Body of pancreas (tissue), 4 donors: ENCODE data around the gene CYP21A2.
"Not testable (repeated sequence)": the region's sequence is repeated elsewhere in the genome, so short reads cannot be mapped to it uniquely, and the experiment has no call there.

Source experiments
- POLR2A ChIP-seq, 3 donors: fragments of 450-650 bp; IDR thresholded peaks; one replicate each; pipeline ENCODE4 v1.6.1; 2016; ENCODE audit warnings: antibody characterized with exemption in 3 of 3, mild to moderate bottlenecking in 2 of 3
- TF ChIP-seq, protein P1 (sequence below), 7 experiments: fragments of 450-650 bp in 4 of 7; fragments of 200-600 bp in 3 of 7; sonication (generic) in 3 of 7; IDR thresholded peaks; one replicate each; pipeline ENCODE4 v1.5.1; 2016 to 2019; ENCODE audit warnings: antibody characterized with exemption in 7 of 7

DNA sequence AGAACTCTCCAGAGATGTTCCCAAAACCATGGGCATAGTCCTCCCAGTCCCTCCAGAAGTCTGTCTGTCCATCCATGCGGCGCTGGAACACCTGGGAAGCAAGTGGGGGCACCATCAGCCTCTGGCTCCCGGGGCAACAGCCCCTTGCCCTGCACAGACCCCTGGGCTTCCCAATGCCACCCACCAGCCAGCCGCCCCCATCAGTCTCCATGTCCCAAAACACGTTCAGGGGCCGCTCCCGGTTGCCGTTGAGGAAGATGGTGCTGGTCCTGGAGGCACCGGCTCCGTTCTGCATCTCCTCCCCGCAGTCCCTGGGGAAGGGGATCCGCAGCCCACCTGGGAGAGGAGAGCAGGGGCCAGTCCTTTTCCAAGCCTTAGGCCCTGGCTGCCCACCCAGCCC lies 28.7 kb upstream of the CYP21A2 start:
- TF ChIP-seq, protein P1, sequence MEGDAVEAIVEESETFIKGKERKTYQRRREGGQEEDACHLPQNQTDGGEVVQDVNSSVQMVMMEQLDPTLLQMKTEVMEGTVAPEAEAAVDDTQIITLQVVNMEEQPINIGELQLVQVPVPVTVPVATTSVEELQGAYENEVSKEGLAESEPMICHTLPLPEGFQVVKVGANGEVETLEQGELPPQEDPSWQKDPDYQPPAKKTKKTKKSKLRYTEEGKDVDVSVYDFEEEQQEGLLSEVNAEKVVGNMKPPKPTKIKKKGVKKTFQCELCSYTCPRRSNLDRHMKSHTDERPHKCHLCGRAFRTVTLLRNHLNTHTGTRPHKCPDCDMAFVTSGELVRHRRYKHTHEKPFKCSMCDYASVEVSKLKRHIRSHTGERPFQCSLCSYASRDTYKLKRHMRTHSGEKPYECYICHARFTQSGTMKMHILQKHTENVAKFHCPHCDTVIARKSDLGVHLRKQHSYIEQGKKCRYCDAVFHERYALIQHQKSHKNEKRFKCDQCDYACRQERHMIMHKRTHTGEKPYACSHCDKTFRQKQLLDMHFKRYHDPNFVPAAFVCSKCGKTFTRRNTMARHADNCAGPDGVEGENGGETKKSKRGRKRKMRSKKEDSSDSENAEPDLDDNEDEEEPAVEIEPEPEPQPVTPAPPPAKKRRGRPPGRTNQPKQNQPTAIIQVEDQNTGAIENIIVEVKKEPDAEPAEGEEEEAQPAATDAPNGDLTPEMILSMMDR (IDR thresholded peaks at IDR 0.05): not testable (repeated sequence)
- TF ChIP-seq POLR2A (IDR thresholded peaks at IDR 0.05): not testable (repeated sequence)
